Left kidney (tissue), 2 donors: ENCODE results near the gene NIT2. TPM values are rescaled to one million over a fixed set of nuclear protein-coding genes. Genes with fewer than 3 reads are reported as not detected.

Source experiments
- DNase-seq: peaks from one replicate; pipeline ENCODE4 v3.0.0-alpha.2; 2013
- polyA plus RNA-seq: library from polyadenylated mRNA; unstranded; fragments of 120-200 nt; gene quantifications from one replicate; pipeline ENCODE4 v1.2.1, GENCODE V29; 2013; ENCODE audit not compliant: insufficient read length

NIT2 gene
- polyA plus RNA-seq, 1 donor, result 128 TPM

DNA sequence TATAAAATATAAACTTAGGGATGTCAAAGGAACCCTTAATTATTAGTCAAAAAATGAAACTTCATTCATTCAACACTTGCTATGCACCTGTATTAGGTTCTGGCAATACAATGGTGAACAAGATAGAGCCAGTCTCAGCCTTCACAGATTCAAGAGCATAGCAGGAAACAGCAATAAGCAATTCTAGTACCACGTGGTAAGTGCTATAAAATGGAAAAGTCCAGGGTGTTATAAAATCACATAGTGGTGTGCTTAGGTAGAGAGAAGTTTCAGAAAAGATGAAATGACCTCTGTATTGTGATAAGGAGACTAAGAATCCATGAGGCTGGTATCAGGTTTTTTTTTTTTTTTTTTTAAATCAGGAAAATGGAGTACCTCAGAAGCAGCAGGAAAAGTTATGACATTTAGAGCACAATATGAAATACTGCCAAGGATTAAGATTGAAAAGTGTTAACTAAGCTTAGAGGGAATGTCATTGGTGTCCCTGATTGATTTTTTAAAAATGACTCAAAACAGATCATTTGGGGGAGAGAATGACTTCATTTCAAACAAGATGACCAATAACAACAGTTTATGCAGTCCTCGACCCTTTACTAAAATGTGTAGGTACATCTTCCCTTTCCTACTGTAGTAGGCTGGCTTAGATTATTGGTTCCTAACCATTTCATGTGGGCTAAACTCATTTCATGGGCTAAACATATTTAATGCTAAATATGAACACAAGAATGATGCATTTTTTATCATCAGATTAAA lies 61.3 kb downstream of the NIT2 start:
- no peak for DNase-seq

DNA sequence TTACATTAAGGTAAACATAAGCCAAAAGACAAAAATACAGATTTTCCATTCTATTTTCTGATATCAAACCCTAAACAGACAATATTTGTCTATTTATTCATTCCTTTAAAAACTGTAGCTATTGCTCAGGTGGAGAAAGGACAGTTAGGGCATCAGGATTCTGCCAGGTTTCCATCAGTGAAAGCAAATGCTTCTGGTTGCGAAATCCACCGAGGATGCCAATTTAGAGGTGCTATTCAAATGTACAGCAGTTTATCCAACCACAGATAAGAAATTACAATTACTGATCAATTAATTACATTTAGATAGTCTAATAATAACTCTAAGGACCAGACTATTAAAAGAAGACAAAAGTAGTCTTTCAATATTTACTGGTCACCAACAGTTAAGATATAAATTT lies 62.4 kb downstream of the NIT2 start:
- no peak for DNase-seq

DNA sequence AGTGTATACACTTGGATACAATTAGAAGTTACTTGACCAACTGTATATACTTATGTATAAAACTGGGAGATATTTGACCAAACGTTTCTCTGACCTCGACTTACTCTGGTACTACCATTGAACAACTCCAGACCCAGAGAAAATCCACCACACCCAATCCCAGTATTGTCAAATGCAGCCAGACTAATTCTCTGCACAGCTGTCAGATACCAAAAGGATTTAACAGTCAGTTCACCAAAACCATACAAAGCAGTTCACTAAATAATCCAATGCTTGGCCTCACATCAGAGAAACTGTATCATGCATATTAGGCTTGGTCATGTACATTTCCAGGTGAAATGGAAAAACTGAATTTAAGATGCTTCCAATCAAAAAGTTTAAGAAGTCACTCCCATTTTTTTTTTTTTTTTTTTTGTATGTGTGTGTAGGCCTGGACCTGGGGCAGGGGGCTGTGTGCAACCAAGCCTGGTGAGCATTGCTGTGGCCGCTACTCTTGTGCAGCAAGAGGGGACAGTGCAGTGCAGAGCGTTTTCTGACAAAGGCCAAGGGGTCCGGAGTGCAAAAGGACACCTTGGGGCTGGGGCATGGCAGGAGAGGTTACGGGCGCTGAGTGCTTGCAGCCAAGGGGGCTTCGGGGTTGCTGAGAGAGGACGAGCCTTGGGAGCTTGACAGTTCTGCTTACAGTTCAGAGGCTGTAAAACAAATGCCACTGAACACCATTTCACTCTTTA lies 64.9 kb downstream of the NIT2 start:
- no peak for DNase-seq

DNA sequence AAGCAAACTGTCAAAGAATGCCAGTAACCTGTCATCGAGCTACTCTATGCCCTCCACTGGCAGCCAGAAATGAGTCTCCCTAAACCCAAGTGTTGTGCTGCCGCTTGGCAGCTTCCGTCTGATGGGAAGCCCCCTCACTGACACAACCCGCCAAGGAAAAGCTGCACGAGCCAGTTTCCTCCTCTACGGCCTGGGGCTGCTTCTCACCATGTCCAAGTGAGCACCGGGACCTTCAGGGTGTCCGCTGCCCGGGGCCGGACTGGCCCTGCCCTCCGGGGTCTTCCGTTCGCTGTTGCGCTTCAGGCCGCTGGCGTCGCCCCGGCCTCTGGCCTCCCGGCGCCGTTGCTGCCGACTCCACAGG lies 65.8 kb downstream of the NIT2 start:
- no peak for DNase-seq

GRCh38 chr3:100400780-100401673 lies 66.5 kb downstream of the NIT2 start, which contains the start of the genes LNP1 and TOMM70:
TSS of gene LNP1 (plus strand) at chr3:100401539. CDS start at chr3:100429730, 28,191 bp downstream.
TSS of gene TOMM70 (minus strand) at chr3:100401089. CDS start at chr3:100400949, 140 bp downstream.
- DNase-seq, result peak; percentile 97

GRCh38 chr3:100401674-100402041 lies 67.1 kb downstream of the NIT2 start:
- DNase-seq, result no peak

- DNase-seq, result peak; percentile 50
Observed at GRCh38 chr3:100402256-100402655, 67.7 kb downstream of the NIT2 start.

DNA sequence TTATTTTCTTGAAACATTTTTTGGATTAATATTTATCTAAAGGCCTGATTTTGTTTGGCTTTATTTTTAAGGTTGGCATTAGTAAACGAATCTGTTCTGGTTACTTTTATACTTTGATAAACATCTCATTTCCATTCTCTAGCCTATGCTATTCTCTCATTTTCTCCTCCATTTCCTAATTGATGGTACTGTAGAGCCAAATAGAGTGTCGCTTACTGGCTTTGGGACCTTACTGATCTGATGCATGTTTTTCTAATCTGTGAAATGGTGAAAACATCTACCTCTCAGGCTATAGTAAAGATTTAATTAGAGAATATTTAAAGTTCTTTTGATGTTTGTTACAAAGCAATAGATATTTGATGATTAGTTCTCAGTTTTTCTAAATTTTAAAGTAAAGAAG lies 68.3 kb downstream of the NIT2 start:
- DNase-seq, result no peak

DNA sequence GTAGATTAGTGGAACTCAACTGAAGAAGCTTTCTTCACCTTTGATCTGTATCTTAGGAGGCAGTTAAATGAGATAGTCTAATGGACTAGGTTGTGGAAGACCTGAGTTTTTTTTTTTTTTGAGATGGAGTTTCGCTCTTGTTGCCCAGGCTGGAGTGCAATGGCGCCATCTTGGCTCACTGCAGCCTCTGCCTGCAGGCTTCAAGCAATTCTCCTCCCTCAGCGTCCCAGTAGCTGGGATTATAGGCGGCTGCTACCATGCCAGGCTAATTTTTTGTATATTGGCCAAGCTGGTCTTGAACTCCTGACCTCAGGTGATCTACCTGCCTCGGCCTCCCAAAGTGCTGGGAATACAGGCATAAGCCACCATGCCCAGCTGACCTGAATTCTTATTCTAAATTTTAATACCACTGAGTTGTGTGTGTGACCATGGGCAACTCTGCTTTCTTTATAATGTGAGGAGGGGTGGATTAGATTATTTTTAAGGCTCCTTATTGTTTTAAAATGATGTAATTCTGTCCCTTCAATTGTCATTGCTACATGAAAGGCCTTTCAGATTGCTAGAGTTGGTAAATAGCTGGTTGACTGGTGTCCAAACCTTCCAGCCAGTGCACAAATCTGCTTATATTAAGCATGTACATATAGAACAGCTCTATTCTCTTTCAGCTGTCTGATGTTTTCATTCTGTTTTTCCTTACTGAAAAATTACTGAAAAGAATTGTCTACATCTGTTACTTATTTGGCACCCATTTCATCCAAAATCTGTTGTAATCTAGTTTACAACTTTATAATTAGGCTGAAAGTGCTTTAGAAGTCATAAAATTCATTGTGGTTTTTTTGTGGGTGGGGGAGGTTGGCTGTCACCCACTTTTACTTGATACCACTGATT lies 69.0 kb downstream of the NIT2 start:
- DNase-seq, result no peak

- DNase-seq, result no peak
Observed at GRCh38 chr3:100404250-100404548, 69.6 kb downstream of the NIT2 start.

DNA sequence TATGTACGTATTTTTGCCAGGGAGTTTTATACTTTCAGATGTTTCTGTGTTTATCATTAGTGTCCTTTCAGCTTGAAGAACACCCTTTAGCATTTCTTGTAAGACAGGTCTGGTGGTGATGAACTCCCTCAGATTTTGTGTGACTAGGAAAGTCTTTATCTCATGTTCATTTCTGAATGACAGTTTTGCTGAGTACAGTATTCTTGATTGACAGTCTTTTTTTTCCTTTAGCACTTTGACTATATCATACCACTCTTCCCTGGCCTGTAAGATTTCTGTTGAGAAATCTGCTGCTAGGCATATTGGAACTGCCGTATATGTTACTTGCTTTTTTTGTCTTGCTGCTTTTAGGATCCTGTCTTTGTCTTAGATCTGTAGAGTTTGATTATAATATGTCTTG lies 72.6 kb downstream of the NIT2 start:
- DNase-seq, result no peak

DNA sequence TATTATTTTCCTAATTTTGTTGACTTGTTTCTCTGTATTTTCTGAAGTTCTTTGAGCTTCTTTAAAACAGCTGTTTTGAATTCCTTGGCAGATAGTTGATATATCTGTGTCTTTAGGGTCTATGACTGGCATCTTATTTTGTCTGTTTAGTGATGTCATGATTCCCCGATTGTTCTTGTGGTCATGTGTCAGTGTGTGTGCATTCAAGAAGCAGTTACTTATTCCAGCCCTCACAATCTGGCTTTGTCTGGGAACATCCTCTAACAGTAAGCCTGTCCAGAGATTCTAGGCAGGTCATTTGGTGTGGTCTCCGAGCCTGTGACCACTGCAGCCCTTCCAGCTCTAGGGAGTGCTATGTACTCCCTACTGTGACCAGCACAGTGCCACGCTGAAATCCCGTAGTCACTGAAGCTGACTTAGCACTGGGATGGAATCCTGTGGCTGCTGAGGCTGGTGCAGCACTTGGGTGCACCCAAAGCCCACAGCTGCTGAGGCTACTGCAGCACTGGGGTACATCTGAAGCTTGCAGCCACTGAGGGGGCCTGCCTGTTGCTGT lies 73.5 kb downstream of the NIT2 start:
- DNase-seq, result no peak

Other genes starting within 250 kb of the NIT2 start
- gene FILIP1L, start 220.3 kb upstream of the NIT2 start, polyA plus RNA-seq, result 16.3 TPM
- gene TBC1D23, start 73.8 kb upstream of the NIT2 start, polyA plus RNA-seq, result 41.7 TPM
- gene TOMM70, start 66.3 kb downstream of the NIT2 start, polyA plus RNA-seq, result 85.2 TPM
- gene LNP1, start 66.8 kb downstream of the NIT2 start, polyA plus RNA-seq, result 6.8 TPM
- 22.1 TPM for gene TMEM45A, start 157.9 kb downstream of the NIT2 start, polyA plus RNA-seq